ENCODE measurements around the gene HOXA3.

Gene HOXA3

DNA sequence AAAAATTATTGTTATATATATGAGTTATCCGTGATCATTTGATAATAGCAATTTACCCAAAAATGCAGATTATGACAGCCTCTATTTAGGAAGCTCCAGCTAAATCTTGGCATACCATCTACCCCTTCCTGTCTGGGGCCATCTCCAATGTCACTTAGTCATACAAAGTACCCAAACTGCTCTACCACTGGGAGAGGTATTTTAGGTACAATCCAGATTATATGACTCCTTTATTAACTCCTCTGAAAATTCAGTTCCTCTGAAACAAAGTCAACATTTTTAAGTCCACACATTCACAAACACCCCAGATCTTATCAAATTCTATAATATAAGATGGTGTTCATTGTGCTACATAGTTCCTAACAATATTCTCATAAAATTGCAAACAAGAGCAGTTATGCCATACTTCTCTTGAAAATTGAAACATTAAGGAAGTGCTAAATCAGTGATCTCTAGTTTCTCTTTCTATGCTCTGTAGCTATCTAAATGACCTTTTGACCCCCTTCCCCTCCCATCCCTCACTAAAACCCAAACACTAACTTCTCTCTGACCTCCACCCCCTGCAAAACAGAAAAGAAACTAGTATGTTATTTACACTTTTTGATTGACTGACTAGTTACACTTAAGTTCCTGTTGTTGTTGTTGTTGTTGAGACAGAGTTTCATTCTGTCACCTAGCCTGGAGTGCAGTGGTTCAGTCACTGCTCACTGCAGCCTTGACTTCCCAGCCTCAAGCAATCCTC, 73.0 kb downstream of the HOXA3 start:
- DNase-seq: no peak

DNA sequence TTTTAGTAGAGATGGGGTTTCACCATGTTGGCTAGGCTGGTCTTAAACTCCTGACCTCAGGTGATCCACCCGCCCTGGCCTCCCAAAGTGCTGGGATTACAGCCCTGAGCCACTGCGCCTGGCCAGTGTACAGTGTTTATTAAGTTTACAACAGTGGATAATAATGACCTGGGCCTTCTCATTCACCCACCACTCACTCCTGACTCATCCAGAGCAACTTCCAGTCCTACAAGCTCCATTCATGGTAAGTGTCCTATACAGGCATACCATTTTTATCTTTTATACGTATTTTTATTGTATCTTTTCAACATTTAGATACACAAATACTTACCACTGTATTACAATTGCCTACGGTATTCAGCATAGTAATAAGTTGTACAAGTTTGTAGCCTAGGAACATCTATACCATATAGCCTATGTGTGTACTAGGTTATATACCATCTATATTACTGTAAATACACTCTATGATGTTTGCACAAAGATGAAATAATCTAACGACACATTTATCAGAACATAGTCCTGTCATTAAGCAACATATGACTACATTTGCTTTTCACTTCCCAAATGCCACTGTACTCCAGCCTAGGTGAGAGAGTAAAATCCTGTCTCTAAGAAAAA, 73.7 kb downstream of the HOXA3 start:
- DNase-seq: no peak

- DNase-seq: no peak
Measured at GRCh38 chr7:27073076-27073475, 79.3 kb downstream of the HOXA3 start.

- DNase-seq: no peak
Measured at GRCh38 chr7:27071622-27072390, 80.6 kb downstream of the HOXA3 start.

GRCh38 chr7:27068259-27068658, 84.1 kb downstream of the HOXA3 start:
- no peak for DNase-seq

DNA sequence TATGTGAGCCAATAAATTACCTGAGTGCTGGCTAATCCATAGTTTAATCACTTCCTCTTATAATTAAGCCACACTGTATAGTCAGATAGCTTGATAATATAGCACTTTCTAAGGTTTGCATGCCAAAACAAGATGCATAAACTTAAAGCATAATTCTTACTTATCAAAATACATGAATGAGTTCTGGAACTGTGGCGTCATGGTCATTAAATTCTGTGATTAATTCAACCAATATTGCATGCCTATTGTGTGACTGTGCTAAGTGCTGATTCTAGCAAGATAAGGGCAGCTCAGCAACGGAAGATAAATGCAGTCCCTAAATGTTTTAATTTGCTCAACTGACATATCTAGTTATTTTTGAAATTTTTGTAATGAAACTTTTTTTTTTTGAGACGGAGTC, 86.2 kb downstream of the HOXA3 start:
- DNase-seq: no peak

DNA sequence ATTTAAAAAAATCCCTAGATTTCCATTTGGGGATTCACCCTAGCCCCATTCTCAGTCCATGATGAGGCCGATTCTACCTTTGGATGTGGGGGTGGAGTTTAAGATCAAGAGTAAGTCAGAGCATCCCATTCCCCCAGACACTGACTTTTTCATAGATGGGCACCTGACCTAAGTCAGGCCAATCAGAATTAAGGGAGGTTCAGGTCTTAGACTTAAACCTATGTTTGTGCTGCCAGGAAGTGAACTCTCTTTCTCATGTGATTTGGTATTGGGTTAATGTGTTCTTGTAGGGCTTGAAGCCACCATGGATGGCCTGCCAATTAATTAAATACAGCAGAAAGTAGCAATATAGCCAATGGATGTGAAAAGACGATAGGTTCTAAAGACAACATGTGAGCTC, 86.7 kb downstream of the HOXA3 start:
- DNase-seq: no peak

- DNase-seq: no peak
Measured at GRCh38 chr7:27064661-27065060, 87.7 kb downstream of the HOXA3 start.

DNA sequence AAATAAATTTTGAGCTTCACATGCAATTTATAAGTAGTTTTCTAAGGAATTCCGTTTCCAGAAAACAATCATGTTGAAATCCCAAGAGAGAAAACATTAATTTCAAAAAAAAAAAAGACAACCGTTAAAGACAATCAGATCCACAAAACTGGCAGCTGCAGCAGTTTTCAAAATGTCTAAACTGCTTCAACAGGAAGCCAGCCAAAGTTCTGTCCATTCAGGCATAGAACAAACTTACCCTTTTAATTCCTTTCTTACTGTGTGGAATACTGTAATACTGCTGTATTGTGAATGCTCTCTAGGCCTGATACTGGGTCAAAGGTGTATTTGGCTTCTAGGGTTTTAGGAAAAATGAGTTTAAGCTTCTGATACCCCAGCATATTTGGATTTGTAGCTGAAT, 88.2 kb downstream of the HOXA3 start:
- DNase-seq: no peak

- DNase-seq: no peak
Measured at GRCh38 chr7:27062946-27063345, 89.4 kb downstream of the HOXA3 start.
